Neutrophil (primary cell): ENCODE data around the gene PTPRJ.

Experiments
- H3K27ac ChIP-seq: fragments of 200-600 bp; sonication (generic); 2 replicates; pipeline ENCODE4 v1.5.1; 2016; ENCODE audit warnings: mild to moderate bottlenecking, moderate library complexity
- H3K27me3 ChIP-seq: fragments of 200-600 bp; sonication (generic); 2 replicates; pipeline ENCODE4 v1.6.0; 2016; ENCODE audit warnings: mild to moderate bottlenecking
- H3K36me3 ChIP-seq: fragments of 200-600 bp; sonication (generic); 2 replicates; pipeline ENCODE4 v1.5.1; 2017
- H3K4me1 ChIP-seq, 2 experiments: fragments of 200-600 bp in 1 of 2; sonication (generic) in 1 of 2; 1 replicate in 1 of 2; 2 replicates in 1 of 2; pipeline versions ENCODE4 v1.5.1 to v1.6.1; 2013 to 2016; ENCODE audit warnings: low read depth in 1 of 2, low read length in 1 of 2, mild to moderate bottlenecking in 1 of 2, moderate library complexity in 1 of 2; ENCODE audit not compliant: control insufficient read depth in 1 of 2, insufficient read depth in 1 of 2
- H3K4me3 ChIP-seq, 2 experiments: fragments of 200-600 bp in 1 of 2; sonication (generic) in 1 of 2; 1 replicate in 1 of 2; 2 replicates in 1 of 2; pipeline ENCODE4 v1.5.1; 2013 to 2016; ENCODE audit warnings: low read depth in 1 of 2, low read length in 1 of 2, mild to moderate bottlenecking in 1 of 2, moderate library complexity in 1 of 2
- H3K9me3 ChIP-seq: fragments of 200-600 bp; sonication (generic); 2 replicates; pipeline ENCODE4 v1.5.1; 2016
- TF ChIP-seq, protein P1 (sequence below): fragments of 200-600 bp; sonication (generic); IDR thresholded peaks from 2 replicates; pipeline ENCODE4 v1.5.1; 2016; ENCODE audit warnings: antibody characterized with exemption

PTPRJ gene

DNA sequence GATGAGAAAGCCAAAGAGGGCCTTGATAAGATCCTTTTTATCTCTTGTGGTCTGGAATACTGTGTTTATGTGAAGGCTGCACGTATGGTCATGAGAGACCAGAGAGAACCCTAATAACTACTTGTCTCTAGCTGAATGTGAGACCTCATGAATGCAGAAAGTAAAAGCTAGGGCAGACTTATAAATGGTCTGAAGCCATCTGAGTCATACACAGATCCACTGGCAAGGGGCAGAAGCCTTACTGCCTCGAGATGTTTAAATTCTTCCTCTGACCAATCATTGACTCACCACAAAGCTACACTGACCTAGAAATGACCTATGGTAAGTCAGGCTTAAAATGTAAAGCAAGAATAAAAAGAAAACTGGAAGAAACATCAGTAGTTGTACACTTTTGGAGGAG lies 213.5 kb downstream of the PTPRJ start:
- Histone ChIP-seq H3K27me3 (no peaks in the 10 kb centered on the region), H3K27ac (no peak overlapping the region)

DNA sequence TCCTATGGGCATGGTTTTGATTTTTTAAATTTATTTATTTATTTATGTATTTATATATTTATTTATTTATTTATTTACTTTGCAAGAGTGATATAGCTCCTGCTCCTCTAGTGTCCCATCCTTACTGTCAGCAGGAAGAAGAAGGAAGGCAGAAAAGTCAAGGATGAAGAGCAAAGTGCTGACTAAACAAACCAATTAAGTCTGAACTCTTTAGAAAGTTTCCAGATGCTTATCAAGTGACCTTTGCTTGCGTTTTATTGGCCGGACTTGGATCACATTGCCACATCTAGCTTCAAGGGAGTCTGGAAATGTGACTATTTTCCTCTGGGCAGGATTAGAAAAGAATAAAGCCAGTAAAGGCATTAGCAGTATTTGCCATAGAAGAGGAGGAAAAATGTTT lies 227.5 kb downstream of the PTPRJ start:
- Histone ChIP-seq H3K27ac (no peak overlapping the region), H3K27me3 (peaks cover 30% of the 10 kb centered on the region), H3K4me3 (no peak overlapping the region), H3K4me1 (no peaks in the 10 kb centered on the region), H3K36me3 (no peaks in the 10 kb centered on the region), H3K9me3 (no peaks in the 10 kb centered on the region)
- TF ChIP-seq, protein P1, sequence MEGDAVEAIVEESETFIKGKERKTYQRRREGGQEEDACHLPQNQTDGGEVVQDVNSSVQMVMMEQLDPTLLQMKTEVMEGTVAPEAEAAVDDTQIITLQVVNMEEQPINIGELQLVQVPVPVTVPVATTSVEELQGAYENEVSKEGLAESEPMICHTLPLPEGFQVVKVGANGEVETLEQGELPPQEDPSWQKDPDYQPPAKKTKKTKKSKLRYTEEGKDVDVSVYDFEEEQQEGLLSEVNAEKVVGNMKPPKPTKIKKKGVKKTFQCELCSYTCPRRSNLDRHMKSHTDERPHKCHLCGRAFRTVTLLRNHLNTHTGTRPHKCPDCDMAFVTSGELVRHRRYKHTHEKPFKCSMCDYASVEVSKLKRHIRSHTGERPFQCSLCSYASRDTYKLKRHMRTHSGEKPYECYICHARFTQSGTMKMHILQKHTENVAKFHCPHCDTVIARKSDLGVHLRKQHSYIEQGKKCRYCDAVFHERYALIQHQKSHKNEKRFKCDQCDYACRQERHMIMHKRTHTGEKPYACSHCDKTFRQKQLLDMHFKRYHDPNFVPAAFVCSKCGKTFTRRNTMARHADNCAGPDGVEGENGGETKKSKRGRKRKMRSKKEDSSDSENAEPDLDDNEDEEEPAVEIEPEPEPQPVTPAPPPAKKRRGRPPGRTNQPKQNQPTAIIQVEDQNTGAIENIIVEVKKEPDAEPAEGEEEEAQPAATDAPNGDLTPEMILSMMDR = no peak

More for the DNA sequence above, 213.5 kb downstream of the PTPRJ start:
- no peak overlapping the region for H3K4me3 ChIP-seq
- no peaks in the 10 kb centered on the region for H3K4me1 ChIP-seq
- TF ChIP-seq, protein P1 = no peak
- no peaks in the 10 kb centered on the region for H3K9me3 ChIP-seq
- H3K36me3 ChIP-seq = no peaks in the 10 kb centered on the region

DNA sequence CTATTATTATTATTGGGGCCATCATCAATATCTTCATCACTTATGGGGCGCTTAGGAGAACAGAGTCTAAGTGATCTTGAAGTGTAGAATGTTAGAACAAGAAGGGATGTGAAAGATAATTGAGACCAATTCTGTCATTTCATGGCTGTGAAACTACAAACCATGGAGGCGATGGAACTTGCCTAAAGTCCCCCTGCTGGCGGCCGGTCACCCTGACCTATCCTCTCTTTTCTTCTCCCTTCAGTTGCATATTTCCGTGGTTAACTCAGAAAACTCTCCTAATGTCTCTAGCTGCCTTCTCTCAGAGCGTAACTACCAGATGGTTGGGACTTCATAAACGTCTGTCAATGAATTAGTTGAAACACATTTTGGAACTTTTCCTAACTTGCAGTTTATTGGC lies 229.7 kb downstream of the PTPRJ start:
- TF ChIP-seq, protein P1 = no peak
- H3K9me3 ChIP-seq = no peaks in the 10 kb centered on the region
- no peaks in the 10 kb centered on the region for H3K36me3 ChIP-seq
- H3K27me3 ChIP-seq = peaks cover 30% of the 10 kb centered on the region
- H3K4me3 ChIP-seq = no peak overlapping the region
- H3K27ac ChIP-seq = no peak overlapping the region
- H3K4me1 ChIP-seq = no peaks in the 10 kb centered on the region

DNA sequence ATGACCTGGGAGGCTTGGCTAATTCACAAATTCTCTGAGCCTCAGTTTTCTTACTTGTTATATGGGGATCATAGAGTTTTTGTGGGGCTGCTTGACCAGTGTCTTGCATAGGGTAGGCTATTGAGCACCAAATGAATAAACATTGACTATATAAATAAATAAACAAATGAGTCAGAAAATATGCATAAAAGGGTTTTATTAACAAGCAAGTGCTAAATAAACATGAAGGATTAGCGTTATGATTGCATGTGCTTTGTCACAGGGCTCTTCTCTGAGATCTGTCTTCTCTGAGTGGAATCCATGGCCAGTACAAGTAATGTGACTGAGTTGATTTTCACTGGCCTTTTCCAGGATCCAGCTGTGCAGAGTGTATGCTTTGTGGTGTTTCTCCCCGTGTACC lies 236.2 kb downstream of the PTPRJ start, which contains the start of gene OR4B1:
OR4B1 (plus strand) TSS at position 301 of the 400 bp plus-strand sequence; CDS start at position 301, 0 bp downstream.
- H3K27me3 ChIP-seq = no peaks in the 10 kb centered on the region

More for the DNA sequence above, 236.2 kb downstream of the PTPRJ start, which contains the start of gene OR4B1:
- Histone ChIP-seq H3K9me3 (no peaks in the 10 kb centered on the region), H3K4me3 (no peak within 1 kb of the TSS), H3K4me1 (no peaks in the 10 kb centered on the region), H3K27ac (no peak within 1 kb of the TSS), H3K36me3 (no peaks in the 10 kb centered on the region)
- TF ChIP-seq, protein P1 = no peak
